Right ventricle myocardium superior (tissue), 1 donor: ENCODE data around the gene NRXN3. TPM values are rescaled to one million over a fixed set of nuclear protein-coding genes. Genes with fewer than 3 reads are reported as not detected.

Experiments used
- ATAC-seq: fragments of 200-7000 bp; cut with Tn5 transposase; one replicate; pipeline ENCODE4 v1.9.1; 2020; ENCODE audit warnings: mild to moderate bottlenecking; ENCODE audit not compliant: poor library complexity
- DNase-seq: peaks from one replicate; pipeline ENCODE4 v3.0.0-alpha.2; 2020
- intact Hi-C: fragments of 100-400 bp; cut with DNase I; formaldehyde crosslinking; loops from one replicate; pipeline ENCODE4 v1.11.2; 2022
- total RNA-seq: library from RNA; stranded (reverse); fragmentation: NEBNext Ultra II Directional; extraction: Animal tissue kit (Norgen Biotek cat#: 25700); gene quantifications from one replicate; pipeline ENCODE4 v1.2.1, GENCODE V29; 2021
- donor health status: DM: no; HTN: yes; CAD: no; lungs with severe emphysema.

The NRXN3 gene
- total RNA-seq, 1 donor from 2014 or later, result 1.3 TPM

DNA sequence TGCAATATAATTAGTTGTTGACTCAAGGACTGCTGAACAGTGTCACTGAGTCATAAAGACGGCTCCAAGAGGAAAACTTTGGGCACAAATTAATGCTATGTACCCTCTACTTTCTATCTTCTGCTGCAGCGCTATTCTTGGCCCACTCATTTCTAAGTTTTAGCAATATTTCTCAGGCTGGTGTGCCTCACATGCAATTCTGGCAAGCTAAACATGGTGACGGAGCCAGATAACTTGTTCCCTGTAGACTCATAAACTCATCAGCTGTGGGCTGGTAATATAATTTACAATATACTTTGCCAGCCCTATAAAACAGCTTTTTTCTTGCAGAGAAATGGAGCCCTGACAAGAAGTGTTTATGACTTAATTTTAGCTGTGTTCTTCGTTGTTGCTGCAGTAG, 615.1 kb downstream of the NRXN3 start:
- intact Hi-C loops, result no loop called here
- DNase-seq (no peak), ATAC-seq (no peak)

- intact Hi-C loops, result no loop called here
- ATAC-seq, result no peak
- DNase-seq, result no peak
These were observed 618.5 kb downstream of the NRXN3 start for GRCh38 chr14:78788467-78789360.

GRCh38 chr14:78790271-78790670, 620.1 kb downstream of the NRXN3 start:
- no peak for ATAC-seq
- intact Hi-C loops, result no loop called here
- no peak for DNase-seq

- ATAC-seq (no peak), DNase-seq (no peak)
- intact Hi-C loops, result no loop called here
These were observed 628.6 kb downstream of the NRXN3 start for GRCh38 chr14:78798757-78799156.

DNA sequence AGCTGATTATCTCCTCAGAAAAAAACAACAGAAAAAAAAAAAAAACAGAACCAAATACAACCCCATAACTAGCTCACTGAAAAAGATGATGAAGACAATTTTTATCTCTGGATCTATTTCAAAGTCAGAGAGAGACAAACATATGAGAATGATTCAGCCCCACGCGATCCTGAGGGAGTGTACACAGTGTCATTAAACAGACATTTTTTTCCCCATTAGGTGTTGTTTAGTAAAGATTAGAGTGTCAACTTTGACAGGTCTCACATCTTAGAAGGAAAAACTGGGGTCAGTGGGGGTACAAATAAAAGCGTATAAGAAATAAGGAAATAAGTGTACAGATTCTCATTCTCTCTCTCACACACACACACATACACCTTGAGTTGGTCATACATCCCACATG, 635.4 kb downstream of the NRXN3 start:
- no peak for DNase-seq
- intact Hi-C loops, result no loop called here
- ATAC-seq, result no peak

GRCh38 chr14:78823035-78823434, 652.9 kb downstream of the NRXN3 start:
- intact Hi-C loops, result no loop called here
- ATAC-seq (no peak), DNase-seq (no peak)

GRCh38 chr14:78823516-78823915, 653.3 kb downstream of the NRXN3 start:
- ATAC-seq (no peak), DNase-seq (no peak)
- intact Hi-C loops, result no loop called here

GRCh38 chr14:78829274-78829673, 659.1 kb downstream of the NRXN3 start:
- DNase-seq (no peak), ATAC-seq (no peak)
- intact Hi-C loops, result no loop called here

DNA sequence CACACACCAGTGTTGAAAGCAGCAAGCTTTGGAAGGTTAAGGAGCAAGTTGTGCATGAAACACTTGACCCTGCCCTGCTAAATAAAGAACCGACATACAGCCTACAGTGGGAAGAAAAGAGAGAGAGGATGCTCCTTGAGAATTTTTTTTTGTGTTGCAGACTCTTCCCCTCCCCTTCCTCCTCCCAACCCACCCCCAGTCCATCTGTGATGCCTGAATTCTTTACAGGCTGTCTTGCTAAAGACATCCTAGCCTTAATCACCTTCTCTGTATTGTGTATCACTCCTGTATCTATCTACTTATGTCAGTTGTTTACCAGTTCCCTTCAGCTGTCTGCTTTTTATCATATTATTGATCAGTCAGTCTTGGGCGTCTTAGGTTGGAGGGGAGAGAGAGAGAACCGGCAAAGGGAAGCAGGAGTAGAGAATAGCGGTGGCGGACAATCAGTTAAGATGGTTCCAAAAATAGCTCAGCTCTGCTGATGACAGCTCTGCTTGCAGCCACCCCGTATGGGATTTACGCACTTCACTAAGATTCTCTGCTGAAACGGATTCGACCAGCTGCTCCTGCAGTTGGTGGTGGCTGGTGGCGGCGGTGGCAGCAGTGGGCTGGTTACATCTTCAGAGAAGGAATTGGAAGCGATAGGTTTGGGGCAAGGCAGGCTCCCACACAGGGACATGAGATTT, 664.7 kb downstream of the NRXN3 start:
- intact Hi-C loops, result no loop called here
- ATAC-seq, result peak; percentile 18
- no peak for DNase-seq

DNA sequence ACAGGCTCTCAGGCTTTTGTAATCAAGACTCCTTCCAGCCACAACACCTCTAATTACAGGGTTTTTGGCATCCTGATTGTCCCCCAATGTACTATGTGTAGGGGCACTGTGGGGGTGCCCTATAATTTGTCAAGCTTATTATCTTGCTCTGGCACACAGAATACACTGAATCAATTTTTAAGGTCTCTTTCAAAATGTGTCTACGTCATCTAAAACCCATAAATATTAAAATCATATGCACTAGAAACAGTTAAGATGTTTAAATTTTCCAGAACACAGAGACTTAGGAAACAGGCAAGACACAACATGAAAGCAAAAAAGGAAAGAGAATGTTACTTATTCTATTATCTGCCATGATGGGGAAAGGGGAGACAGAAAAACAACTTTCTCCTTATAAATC, 665.7 kb downstream of the NRXN3 start:
- no peak for DNase-seq
- intact Hi-C loops, result no loop called here
- no peak for ATAC-seq

GRCh38 chr14:78836777-78837176, 666.6 kb downstream of the NRXN3 start:
- intact Hi-C loops, result no loop called here
- ATAC-seq (no peak), DNase-seq (no peak)

DNA sequence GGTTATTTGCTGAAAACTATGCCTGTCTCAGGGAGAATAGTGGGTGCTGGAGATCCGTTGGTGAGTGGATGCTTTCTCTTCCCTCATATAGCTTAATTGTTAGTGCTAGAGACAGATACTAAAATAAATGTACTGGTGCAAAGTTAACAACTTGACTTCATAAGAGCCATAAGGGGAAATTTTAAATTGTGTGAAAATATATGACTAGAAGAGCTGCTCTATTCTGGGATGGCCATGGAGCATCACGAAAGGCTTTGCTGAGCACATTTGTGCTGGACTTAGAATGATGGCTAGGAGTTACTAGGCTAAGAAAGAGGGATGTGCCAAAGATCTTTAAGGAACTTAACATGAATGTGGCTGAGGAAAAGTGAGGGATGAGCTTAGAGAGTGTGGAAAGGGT, 668.8 kb downstream of the NRXN3 start:
- ATAC-seq (no peak), DNase-seq (no peak)
- intact Hi-C loops, result no loop called here

DNA sequence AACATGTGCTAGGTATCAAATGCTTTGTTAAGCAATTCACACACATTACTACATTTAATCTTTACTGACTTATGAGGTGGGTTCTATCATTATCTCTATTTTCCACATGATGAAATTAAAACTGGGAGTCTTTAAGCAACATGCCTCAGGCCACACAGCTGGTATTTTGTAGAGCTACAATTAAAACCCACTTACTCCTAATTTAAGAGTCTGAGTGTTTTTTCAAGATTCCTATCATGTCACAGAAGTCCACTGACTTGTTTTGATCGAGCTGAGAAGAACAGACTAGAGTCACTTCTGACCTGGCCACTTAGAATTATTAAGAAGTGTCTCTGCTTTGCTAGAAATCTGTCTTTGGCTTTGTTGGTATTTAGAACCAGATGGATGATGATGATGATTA, 670.7 kb downstream of the NRXN3 start:
- ATAC-seq (no peak), DNase-seq (no peak)
- intact Hi-C loops, result no loop called here

DNA sequence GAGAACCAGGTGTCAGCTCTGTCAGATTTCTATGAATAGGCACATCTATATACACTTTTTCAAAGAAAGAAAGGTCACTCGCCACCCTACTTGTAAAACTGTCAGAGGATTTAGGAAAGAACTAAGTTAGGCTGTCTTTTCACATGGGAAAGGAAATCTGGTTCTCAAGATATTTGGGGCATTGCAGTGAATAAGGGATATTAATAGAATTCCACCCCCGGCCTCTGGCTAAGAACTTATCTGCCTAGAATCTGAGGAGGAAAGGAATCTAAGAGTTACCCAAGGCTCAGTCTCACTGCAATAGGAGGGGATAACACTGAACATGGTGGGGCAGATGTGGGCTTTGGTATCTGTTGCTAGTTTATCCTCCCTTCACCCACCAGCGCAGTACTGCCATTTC, 677.6 kb downstream of the NRXN3 start:
- DNase-seq (no peak), ATAC-seq (no peak)
- intact Hi-C loops, result no loop called here

GRCh38 chr14:78848234-78848820, 678.2 kb downstream of the NRXN3 start:
- no peak for DNase-seq
- peak; percentile 59 for ATAC-seq
- intact Hi-C loops, result no loop called here

DNA sequence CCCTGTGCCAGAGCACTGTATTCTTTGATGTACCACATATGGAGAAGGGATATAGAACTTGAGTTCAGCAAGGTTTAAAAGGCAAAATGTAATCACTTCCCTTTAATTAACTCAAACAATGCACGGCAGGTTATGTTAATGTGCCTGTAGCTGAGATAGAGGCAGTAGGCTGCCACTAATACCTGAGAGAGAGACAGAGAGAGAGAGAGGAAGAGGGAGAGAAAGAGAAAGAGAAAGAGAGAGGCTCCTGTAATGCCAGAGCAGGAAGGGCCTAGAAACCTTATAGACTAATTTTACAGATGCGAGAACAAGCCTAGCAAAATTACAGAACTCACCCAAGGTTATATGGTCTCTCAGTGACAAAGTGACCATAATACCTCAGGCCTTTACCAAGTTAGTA, 679.8 kb downstream of the NRXN3 start:
- intact Hi-C loops, result no loop called here
- ATAC-seq (no peak), DNase-seq (no peak)

GRCh38 chr14:78851189-78851588, 681.0 kb downstream of the NRXN3 start:
- DNase-seq, result no peak
- intact Hi-C loops, result no loop called here
- no peak for ATAC-seq

DNA sequence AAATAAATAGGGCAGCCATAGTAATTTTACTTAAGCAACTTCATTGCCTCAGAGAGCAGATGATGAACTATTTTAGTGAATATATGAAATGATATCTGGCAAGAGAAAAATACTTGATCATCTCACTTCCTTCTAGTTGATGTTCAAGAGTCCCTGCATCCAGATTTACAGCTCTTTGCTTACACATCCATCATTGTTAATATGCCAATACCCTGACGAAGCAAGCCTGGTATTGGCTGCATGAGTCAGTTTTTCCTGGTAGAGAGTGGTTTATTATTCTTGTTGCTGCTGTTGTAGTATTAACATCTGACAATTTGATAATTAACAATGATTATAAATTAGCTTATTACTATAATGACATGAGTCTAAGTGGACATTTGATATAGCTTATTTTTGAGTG, 681.9 kb downstream of the NRXN3 start:
- DNase-seq (no peak), ATAC-seq (no peak)
- intact Hi-C loops, result no loop called here

- DNase-seq (no peak), ATAC-seq (no peak)
- intact Hi-C loops, result no loop called here
These were observed 687.8 kb downstream of the NRXN3 start for GRCh38 chr14:78857974-78858373.

DNA sequence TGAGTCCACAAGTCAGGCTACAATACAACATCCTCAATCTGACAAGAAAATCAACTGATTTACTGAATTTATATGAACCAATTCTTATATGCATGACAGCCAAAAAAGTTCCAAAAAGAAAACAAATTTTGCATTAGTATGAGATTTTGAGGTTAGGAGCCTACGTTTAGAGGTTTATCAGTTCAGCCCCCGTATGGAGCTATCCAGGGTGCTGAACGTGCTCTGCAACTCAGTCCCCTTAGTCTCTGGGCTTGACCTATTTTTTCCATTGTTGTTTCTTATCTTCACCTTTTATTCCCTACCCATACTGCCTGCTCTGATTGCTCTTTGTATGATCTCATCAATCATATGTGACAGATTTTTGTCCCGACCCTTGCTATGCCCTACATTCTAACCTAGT, 693.0 kb downstream of the NRXN3 start:
- intact Hi-C loops, result no loop called here
- DNase-seq, result no peak
- ATAC-seq, result no peak
